ENCODE results near the gene ARHGEF17.

Gene ARHGEF17

DNA sequence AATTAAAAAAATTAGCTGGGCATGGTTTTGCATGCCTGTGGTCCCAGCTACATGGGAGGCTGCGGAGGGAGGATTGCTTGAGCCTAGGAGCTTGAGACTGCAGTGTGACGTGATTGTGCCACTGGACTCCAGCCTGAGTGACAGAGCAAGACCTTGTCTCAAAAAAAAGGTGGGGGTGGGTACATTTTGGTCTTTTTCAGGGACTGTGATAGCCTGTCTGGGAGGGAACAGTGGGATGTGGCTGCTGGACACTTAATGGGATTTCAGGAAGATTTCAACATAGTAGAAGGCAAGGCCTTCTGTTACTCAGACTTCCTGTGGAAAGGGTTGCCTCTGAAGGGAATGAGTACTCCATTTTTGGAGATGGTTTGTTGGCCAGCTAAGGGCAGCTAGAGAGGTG, 108.7 kb downstream of the ARHGEF17 start:
- no peak for DNase-seq
